H9 (cell line): ENCODE results near the gene GXYLT1. TPM values are rescaled to one million over a fixed set of nuclear protein-coding genes. Genes with fewer than 3 reads are reported as not detected.

Source experiments
- DNase-seq: peaks from one replicate; pipeline ENCODE4 v3.0.0-alpha.2; 2017
- H2AFZ ChIP-seq: one replicate; pipeline ENCODE4 v1.6.1; 2013; ENCODE audit warnings: mild to moderate bottlenecking, low read length, control low read depth, moderate library complexity
- H2AK5ac ChIP-seq: 2 replicates; pipeline ENCODE4 v1.6.1; 2013; ENCODE audit warnings: low read length, control low read depth, mixed read lengths; ENCODE audit not compliant: insufficient read length
- H2BK120ac ChIP-seq: one replicate; pipeline ENCODE4 v1.6.1; 2013; ENCODE audit warnings: low read depth, mild to moderate bottlenecking, low read length, control low read depth, inconsistent platforms; ENCODE audit not compliant: poor library complexity, severe bottlenecking
- H2BK12ac ChIP-seq: 2 replicates; pipeline ENCODE4 v1.6.1; 2013; ENCODE audit warnings: low read length, control low read depth, mixed read lengths, low read depth; ENCODE audit not compliant: insufficient read length
- H2BK15ac ChIP-seq: 2 replicates; pipeline ENCODE4 v1.6.1; 2013; ENCODE audit warnings: low read depth, low read length, control low read depth
- H2BK20ac ChIP-seq: one replicate; pipeline ENCODE4 v1.6.1; 2013; ENCODE audit warnings: low read depth, mild to moderate bottlenecking, low read length, control low read depth, inconsistent platforms; ENCODE audit not compliant: poor library complexity, severe bottlenecking
- H2BK5ac ChIP-seq: 2 replicates; pipeline ENCODE4 v1.6.1; 2013; ENCODE audit warnings: low read length, control low read depth, mixed read lengths; ENCODE audit not compliant: insufficient read length
- H3K14ac ChIP-seq: 2 replicates; pipeline ENCODE4 v1.6.1; 2013; ENCODE audit warnings: low read length, control low read depth; ENCODE audit not compliant: insufficient read depth
- H3K18ac ChIP-seq: 2 replicates; pipeline ENCODE4 v1.6.1; 2013; ENCODE audit warnings: low read depth, mild to moderate bottlenecking, mixed read lengths, low read length, control low read depth; ENCODE audit not compliant: insufficient read length
- H3K23ac ChIP-seq: 2 replicates; pipeline ENCODE4 v1.6.1; 2013; ENCODE audit warnings: low read length, control low read depth, mixed read lengths, low read depth; ENCODE audit not compliant: insufficient read length
- H3K23me2 ChIP-seq: 2 replicates; pipeline ENCODE4 v1.6.1; 2013; ENCODE audit warnings: low read depth, mild to moderate bottlenecking, mixed read lengths, low read length, control low read depth; ENCODE audit not compliant: insufficient read length, poor library complexity, severe bottlenecking
- H3K27ac ChIP-seq: 2 replicates; pipeline ENCODE4 v1.5.1; 2013; ENCODE audit warnings: low read length, control low read depth, mixed read lengths, low read depth; ENCODE audit not compliant: insufficient read length
- H3K27me3 ChIP-seq: 2 replicates; pipeline ENCODE4 v1.6.1; 2013; ENCODE audit warnings: low read length, control low read depth, inconsistent platforms; ENCODE audit not compliant: insufficient read depth
- H3K4ac ChIP-seq: 2 replicates; pipeline ENCODE4 v1.6.1; 2013; ENCODE audit warnings: low read depth, mild to moderate bottlenecking, control low read depth, inconsistent platforms, low read length, moderate library complexity
- H3K4me1 ChIP-seq: 2 replicates; pipeline ENCODE4 v1.6.1; 2013; ENCODE audit warnings: low read length, control low read depth, inconsistent platforms; ENCODE audit not compliant: insufficient read depth
- H3K4me2 ChIP-seq: 2 replicates; pipeline ENCODE4 v1.6.1; 2013; ENCODE audit warnings: low read length, control low read depth, mixed read lengths; ENCODE audit not compliant: insufficient read length, insufficient read depth
- H3K56ac ChIP-seq: 2 replicates; pipeline ENCODE4 v1.6.1; 2013; ENCODE audit warnings: low read depth, mild to moderate bottlenecking, mixed read lengths, low read length, control low read depth; ENCODE audit not compliant: insufficient read length
- H3K79me1 ChIP-seq: 2 replicates; pipeline ENCODE4 v1.6.1; 2013; ENCODE audit warnings: low read depth, mild to moderate bottlenecking, moderate library complexity, low read length, control low read depth, inconsistent platforms; ENCODE audit not compliant: insufficient read depth, poor library complexity, severe bottlenecking
- H3K79me2 ChIP-seq: 2 replicates; pipeline ENCODE4 v1.6.1; 2013; ENCODE audit warnings: low read length, control low read depth, inconsistent platforms; ENCODE audit not compliant: insufficient read depth
- H3K9ac ChIP-seq: 2 replicates; pipeline ENCODE4 v1.6.1; 2013; ENCODE audit warnings: low read length, control low read depth, mixed read lengths; ENCODE audit not compliant: insufficient read length; ENCODE audit errors: extremely low read depth
- H3K9me3 ChIP-seq: one replicate; pipeline ENCODE4 v1.6.1; 2013; ENCODE audit warnings: low read depth, low read length, inconsistent platforms; ENCODE audit not compliant: control insufficient read depth
- H3T11ph ChIP-seq: one replicate; pipeline ENCODE4 v1.6.1; 2013; ENCODE audit warnings: mild to moderate bottlenecking, low read length, control low read depth, inconsistent platforms
- H4K20me1 ChIP-seq: one replicate; pipeline ENCODE4 v1.6.1; 2013; ENCODE audit not compliant: control insufficient read depth, insufficient read length, insufficient read depth
- H4K5ac ChIP-seq: 2 replicates; pipeline ENCODE4 v1.6.1; 2013; ENCODE audit warnings: low read depth, mild to moderate bottlenecking, mixed read lengths, low read length, control low read depth; ENCODE audit not compliant: insufficient read length
- H4K8ac ChIP-seq: replicated peaks from 2 replicates; pipeline ENCODE4 v1.6.1; 2013; ENCODE audit warnings: low read length, control low read depth, mixed read lengths, low read depth; ENCODE audit not compliant: insufficient read length
- H4K91ac ChIP-seq: 2 replicates; pipeline ENCODE4 v1.6.1; 2013; ENCODE audit warnings: low read depth, mild to moderate bottlenecking, moderate library complexity, mixed read lengths, low read length, control low read depth; ENCODE audit not compliant: insufficient read length
- H3K27ac Mint-ChIP-seq, 3 experiments: 2 replicates in 2 of 3; 3 replicates in 1 of 3; pipeline ENCODE4 v1.8.0; 2020 to 2021; ENCODE audit warnings: mixed read lengths in 3 of 3, mild to moderate bottlenecking in 1 of 3, moderate library complexity in 1 of 3
- H3K27me3 Mint-ChIP-seq: 2 replicates; pipeline ENCODE4 v1.8.0; 2021; ENCODE audit warnings: low read depth, mild to moderate bottlenecking, moderate library complexity, mixed read lengths
- H3K36me3 Mint-ChIP-seq, 3 experiments: 2 replicates in 2 of 3; 3 replicates in 1 of 3; pipeline ENCODE4 v1.8.0; 2020 to 2021; ENCODE audit warnings: low read depth in 3 of 3, mixed read lengths in 3 of 3; ENCODE audit not compliant: insufficient read depth in 1 of 3
- H3K4me1 Mint-ChIP-seq, 2 experiments: 2 replicates each; pipeline ENCODE4 v1.8.0; 2020; ENCODE audit warnings: mixed read lengths in 2 of 2
- H3K4me3 Mint-ChIP-seq, 2 experiments: 2 replicates in 1 of 2; 3 replicates in 1 of 2; pipeline ENCODE4 v1.8.0; 2020 to 2021; ENCODE audit warnings: mild to moderate bottlenecking in 2 of 2, mixed read lengths in 2 of 2, moderate library complexity in 1 of 2
- H3K9me3 Mint-ChIP-seq, 2 experiments: 2 replicates in 1 of 2; 3 replicates in 1 of 2; pipeline ENCODE4 v1.8.0; 2020; ENCODE audit warnings: mild to moderate bottlenecking in 2 of 2, mixed read lengths in 2 of 2, moderate library complexity in 1 of 2
- CTCF ChIP-seq: fragments of 200-600 bp; sonication (generic); conservative IDR thresholded peaks from 3 replicates; pipeline ENCODE4 v1.8.0; 2021; ENCODE audit warnings: antibody characterized with exemption, mild to moderate bottlenecking
- total RNA-seq: library from RNA; stranded (reverse); gene quantifications from 2 replicates; pipeline ENCODE4 v1.2.1, GENCODE V29; 2021

Gene GXYLT1
- total RNA-seq, 1 experiment from 2014 or later, result 14.5 TPM

DNA sequence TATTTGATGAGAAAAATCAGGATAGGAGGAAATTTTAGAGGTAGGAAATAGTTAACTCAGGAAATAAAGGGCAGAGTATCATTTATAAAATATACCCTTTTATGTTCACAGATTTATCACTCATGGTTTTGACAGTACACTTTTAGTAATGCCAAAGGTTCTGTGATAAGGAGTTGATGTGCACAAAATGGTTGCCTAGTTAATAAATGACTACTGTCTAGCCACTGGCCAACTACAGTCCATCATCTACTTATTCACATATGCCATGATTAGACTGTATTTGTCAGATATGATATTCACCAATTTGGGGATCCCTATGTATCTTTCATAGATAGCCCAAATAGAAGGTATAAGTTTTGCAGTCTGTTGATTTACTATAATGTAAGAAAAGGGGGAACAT, 19.2 kb upstream of the GXYLT1 start:
- Histone ChIP-seq H4K8ac (no peak overlapping the region), H3K23ac (no peak overlapping the region), H3K9ac (no peak overlapping the region), H2BK120ac (no peak overlapping the region), H2BK5ac (no peak overlapping the region), H2BK15ac (no peak overlapping the region), H2BK12ac (no peak overlapping the region), H2BK20ac (no peak overlapping the region), H4K20me1 (no peaks in the 10 kb centered on the region), H3K4me2 (no peak overlapping the region), H2AK5ac (no peak overlapping the region), H3K14ac (no peak overlapping the region), H3K56ac (no peak overlapping the region), H3K9me3 (no peaks in the 10 kb centered on the region), H3K27ac (no peak overlapping the region), H3K79me1 (no peaks in the 10 kb centered on the region), H3K27me3 (no peaks in the 10 kb centered on the region), H3K4ac (no peak overlapping the region), H3K79me2 (no peaks in the 10 kb centered on the region), H3K4me1 (no peaks in the 10 kb centered on the region), H3K23me2 (no peaks in the 10 kb centered on the region), H2AFZ (no peak overlapping the region), H3K18ac (no peak overlapping the region), H3T11ph (no peak overlapping the region), H4K5ac (no peak overlapping the region), H4K91ac (no peak overlapping the region)
- no peak for TF ChIP-seq CTCF
- no peak for DNase-seq
- H3K4me1 Mint-ChIP-seq, result peaks cover 0 to 9% of the 10 kb centered on the region in 2 experiments; a peak in 2 of 4 replicates
- no peaks in the 10 kb centered on the region for H3K36me3 Mint-ChIP-seq
- H3K27me3 Mint-ChIP-seq, result no peaks in the 10 kb centered on the region; the same call in 1 of the 2 replicates
- no peak overlapping the region for H3K27ac Mint-ChIP-seq
- H3K4me3 Mint-ChIP-seq, result no peak overlapping the region
- no peaks in the 10 kb centered on the region for H3K9me3 Mint-ChIP-seq
